Epithelial cell of esophagus (primary cell): ENCODE results near the gene KRTAP10-11.
"Not testable (repeated sequence)": the region's sequence is repeated elsewhere in the genome, so short reads cannot be mapped to it uniquely, and the experiment has no call there.

Experiments used
- DNase-seq: peaks from one replicate; pipeline ENCODE4 v3.0.0; 2010; ENCODE audit warnings: low read depth
- H3K4me3 ChIP-seq: 2 replicates; pipeline ENCODE4 v1.5.1; 2011; ENCODE audit warnings: mild to moderate bottlenecking, low read length, control low read depth
- TF ChIP-seq, protein P1 (sequence below): IDR thresholded peaks from 2 replicates; pipeline ENCODE4 v1.5.1; 2011; ENCODE audit warnings: low read depth, mild to moderate bottlenecking, low read length, control low read depth, inconsistent platforms; ENCODE audit not compliant: insufficient read depth; ENCODE audit errors: missing control alignments

KRTAP10-11 gene

DNA sequence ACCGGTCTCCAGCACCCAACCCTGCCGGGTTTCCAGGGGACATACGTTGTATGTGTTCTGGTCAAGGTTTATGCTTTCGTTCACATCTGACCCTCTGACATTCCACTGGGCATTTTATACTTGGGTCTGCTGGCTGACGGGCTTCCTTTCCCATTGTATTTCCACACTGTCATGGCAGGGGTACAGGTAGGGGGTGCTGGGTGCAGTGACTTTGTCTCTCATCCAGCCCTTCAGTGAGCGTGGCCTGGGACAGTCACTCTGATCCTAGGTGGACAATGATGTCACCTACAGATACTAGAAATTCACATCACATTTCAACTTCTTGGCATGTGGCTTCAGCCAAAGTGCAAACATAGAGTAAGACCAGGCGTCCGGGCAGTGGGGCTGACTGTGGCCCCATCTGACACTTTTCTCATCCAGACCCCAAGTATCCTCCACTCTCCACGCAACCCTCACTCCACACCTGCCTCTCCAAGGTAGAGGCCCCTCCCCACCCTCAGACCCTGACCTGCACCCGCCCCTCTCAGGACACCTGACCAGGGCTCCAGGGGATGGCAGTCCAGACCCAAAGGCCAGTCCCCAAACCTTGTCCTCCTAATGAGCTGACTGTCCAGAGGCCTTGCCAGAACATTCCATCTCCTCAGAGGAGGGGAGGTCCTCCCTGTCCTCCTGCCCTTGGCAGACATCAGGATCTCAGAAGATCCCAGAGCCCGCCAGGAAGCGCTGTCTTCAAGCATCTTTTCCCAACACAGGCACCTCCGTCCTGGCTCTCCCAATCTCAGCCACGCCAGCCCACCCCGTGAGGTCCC lies 9.8 kb upstream of the KRTAP10-11 start:
- H3K4me3 ChIP-seq: no peak overlapping the region
- TF ChIP-seq, protein P1, sequence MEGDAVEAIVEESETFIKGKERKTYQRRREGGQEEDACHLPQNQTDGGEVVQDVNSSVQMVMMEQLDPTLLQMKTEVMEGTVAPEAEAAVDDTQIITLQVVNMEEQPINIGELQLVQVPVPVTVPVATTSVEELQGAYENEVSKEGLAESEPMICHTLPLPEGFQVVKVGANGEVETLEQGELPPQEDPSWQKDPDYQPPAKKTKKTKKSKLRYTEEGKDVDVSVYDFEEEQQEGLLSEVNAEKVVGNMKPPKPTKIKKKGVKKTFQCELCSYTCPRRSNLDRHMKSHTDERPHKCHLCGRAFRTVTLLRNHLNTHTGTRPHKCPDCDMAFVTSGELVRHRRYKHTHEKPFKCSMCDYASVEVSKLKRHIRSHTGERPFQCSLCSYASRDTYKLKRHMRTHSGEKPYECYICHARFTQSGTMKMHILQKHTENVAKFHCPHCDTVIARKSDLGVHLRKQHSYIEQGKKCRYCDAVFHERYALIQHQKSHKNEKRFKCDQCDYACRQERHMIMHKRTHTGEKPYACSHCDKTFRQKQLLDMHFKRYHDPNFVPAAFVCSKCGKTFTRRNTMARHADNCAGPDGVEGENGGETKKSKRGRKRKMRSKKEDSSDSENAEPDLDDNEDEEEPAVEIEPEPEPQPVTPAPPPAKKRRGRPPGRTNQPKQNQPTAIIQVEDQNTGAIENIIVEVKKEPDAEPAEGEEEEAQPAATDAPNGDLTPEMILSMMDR: no peak
- no peak for DNase-seq

DNA sequence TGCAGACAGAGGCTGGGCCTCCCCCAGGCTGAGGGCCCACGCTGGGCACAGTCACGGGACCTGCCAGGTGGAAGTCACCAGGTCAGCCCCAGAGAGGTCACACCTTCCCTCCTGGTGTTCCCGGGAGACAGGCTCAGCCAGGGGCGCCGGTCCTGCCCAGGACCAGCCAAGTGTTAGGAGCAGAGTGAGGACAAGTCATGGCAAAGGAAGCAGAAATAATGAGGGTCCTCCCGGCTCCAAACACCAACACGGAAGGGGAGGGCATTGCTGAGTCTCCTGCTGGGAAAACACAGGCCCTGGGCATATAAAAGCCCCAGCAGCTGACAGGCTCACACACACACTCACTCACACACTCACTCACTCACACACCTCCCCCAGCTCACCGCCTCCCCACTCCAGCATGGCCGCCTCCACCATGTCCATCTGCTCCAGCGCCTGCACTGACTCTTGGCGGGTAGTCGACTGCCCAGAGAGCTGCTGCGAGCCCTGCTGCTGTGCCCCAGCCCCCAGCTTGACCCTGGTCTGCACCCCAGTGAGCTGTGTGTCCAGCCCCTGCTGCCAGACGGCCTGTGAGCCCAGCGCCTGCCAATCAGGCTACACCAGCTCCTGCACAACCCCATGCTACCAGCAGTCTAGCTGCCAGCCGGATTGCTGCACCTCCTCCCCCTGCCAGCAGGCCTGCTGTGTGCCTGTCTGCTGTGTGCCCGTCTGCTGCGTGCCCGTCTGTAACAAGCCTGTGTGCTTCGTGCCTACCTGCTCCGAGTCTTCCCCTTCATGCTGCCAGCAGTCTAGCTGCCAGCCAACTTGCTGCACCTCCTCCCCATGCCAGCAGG lies 9.0 kb upstream of the KRTAP10-11 start, which contains the start of gene KRTAP10-10:
TSS of gene KRTAP10-10 (plus strand) at position 339 of the 833 bp plus-strand sequence. CDS start at position 401, 62 bp downstream.
- H3K4me3 ChIP-seq: no peak within 1 kb of the TSS
- TF ChIP-seq, protein P1: no peak
- DNase-seq: no peak

DNA sequence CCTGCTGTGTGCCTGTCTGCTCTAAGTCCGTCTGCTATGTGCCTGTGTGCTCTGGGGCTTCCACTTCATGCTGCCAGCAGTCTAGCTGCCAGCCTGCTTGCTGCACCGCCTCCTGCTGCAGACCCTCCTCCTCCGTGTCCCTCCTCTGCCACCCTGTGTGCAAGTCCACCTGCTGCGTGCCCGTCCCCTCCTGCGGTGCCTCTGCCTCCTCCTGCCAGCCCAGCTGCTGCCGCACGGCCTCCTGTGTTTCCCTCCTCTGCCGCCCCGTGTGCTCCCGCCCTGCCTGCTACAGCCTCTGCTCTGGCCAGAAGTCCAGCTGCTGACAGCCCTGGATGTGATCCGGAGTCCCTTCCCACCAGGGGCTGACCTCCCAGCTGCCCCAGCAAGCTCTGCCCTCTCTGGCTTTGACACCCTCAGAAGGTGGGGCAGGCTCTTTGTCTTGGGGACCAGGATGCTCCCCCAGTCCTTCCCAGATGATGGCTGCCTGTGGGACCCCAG lies 8.3 kb upstream of the KRTAP10-11 start:
- H3K4me3 ChIP-seq, DNase-seq: not testable (repeated sequence)

DNA sequence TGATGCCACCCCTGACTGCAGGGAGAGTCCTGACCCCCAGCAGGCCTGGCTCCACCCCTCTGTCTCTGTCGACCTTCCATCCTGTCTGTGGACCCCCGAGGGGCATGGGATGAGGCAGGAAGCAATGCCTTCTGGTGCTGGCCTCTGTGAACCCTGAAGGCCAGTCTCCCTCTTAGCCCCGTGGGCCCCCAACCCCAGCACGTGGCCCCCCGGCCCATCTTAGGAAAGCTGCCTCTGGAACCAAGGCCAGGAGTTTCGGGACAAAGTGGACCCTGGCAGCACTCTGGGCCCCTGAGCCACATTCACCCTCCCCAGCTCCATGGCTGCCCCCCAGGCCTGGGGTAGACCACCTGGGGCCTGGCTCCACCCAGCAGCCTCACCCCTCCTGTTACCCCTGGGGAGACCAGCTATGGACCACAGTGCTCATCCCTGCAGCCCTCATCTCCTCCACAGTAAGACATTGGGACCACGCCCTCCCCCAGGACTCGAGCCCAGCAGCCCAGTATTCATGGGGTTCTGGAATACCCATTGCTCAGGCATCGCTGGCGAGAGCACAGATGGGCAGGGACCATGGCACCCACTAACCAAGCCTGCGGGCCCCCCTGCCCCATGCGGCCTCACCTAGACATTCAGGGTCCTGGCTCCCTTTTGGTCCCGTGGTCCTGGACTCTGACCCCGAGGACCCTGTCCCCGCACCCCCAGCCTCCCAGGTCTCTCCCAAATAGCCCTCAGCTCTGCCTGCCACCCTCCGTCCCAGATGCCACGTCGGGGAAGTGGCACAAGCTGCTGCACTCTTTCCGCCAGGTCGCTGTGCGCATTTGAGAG lies 7.5 kb upstream of the KRTAP10-11 start:
- DNase-seq, H3K4me3 ChIP-seq: not testable (repeated sequence)

DNA sequence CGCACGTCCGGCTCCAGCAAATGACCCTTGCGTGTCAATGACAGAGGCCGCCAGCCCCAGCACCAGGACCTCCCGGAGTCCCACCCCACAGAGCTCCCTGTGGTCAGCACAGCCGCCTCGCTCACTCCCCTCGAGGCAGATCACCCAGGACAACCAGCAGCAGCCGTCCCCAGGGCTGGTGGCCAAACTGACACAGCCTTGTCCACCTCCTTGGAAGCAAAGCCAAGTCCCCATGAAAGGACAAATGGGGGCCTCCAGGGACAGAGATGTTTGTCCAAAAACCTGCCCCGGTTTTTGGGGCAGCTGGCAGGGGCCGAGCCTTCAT lies 6.9 kb upstream of the KRTAP10-11 start:
- H3K4me3 ChIP-seq: no peak overlapping the region
- DNase-seq: no peak
- TF ChIP-seq, protein P1: no peak

DNA sequence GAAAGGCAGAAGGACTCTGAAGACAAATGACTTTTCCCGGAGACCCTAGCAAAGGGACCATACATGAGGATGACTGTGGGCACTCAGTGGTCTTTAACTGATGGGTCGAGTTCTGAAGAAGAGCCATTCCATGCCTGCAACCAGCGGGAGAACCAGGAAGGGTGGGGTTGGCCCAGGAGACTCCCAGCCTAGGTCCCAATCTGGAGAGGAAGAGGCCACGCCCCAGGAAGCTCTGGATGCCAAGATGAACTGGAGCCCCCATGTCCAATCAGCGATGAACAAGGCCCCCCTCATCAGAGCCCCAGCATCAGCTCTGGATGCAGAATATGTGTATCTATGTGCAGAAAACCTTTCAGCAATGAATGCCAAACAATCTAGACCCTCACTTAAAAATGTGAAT lies 5.5 kb upstream of the KRTAP10-11 start:
- TF ChIP-seq, protein P1: no peak
- no peak for DNase-seq
- H3K4me3 ChIP-seq: no peak overlapping the region

DNA sequence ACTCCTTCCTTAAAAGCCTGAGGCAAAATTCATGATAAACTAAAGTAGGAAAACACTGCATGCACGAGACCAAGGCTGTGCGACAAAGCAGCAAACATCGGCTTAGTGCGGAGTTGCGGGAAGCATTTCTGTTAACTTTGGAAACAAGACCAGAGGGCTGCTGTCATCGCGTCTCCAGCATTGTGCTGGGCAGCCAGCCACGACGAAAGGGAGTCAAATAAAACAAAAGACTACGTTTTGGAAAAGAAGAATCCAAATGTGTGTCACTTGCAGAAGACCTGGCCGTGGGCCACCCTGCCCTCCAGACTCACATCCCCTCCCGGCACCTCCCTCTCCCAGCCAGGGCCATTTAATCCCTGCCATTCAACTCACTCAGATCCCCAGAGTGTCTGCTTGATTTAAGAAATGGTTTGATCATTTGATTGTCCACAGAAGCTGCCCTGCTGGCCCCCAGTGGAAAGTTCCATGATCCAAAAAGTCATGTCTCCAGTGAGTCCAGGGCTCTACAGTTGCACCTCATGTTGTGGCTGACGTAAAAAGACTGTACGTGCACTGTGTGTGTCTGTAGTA lies 2.4 kb upstream of the KRTAP10-11 start:
- DNase-seq: no peak
- H3K4me3 ChIP-seq: no peak overlapping the region
- TF ChIP-seq, protein P1: no peak
